SHP77 (cell line): ENCODE data around the gene ZNF619.

ENCODE experiments used
- DNase-seq, 2 experiments: peaks; one replicate each; lab custom pipeline; 2025; lab: John Stamatoyannopoulos, UW

The ZNF619 gene

DNA sequence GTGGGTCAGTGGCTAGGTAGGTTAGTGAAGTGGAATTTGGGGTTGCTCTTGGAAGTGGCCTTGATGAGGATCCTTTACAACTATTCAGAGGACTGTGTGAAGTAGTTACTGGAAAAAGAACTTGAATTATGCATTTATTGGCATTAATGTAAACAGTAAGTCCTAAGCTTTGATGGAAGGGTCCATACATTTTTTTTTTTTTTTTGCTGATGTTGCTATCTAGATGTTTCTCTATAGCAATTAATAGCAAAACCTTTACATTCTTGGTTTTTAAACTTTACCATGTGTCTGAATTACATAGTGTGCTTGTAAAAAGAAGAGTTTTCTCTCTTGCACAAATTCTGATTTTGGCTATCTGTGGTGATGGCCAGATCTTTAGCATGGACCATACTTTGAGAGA is 57.4 kb downstream of the ZNF619 start:
- no peak for DNase-seq
